IMR-90 (cell line): ENCODE results near the gene KCNK5.

ENCODE experiments used
- CEBPB ChIP-seq: IDR thresholded peaks from 2 replicates; pipeline ENCODE4 v1.6.1; 2012; ENCODE audit warnings: low read depth, low read length, improper control_type of control experiment
- CHD1 ChIP-seq: IDR thresholded peaks from 2 replicates; pipeline ENCODE4 v1.6.1; 2012; ENCODE audit warnings: low read depth, low read length, improper control_type of control experiment
- CTCF ChIP-seq: conservative IDR thresholded peaks from 2 replicates; pipeline ENCODE4 v1.5.1; 2012; ENCODE audit warnings: mild to moderate bottlenecking, low read depth, low read length, improper control_type of control experiment
- ELK1 ChIP-seq: fragments of 150-350 bp; IDR thresholded peaks from 2 replicates; pipeline ENCODE4 v1.6.1; 2016; ENCODE audit warnings: low read depth, mild to moderate bottlenecking, low read length, moderate library complexity, borderline replicate concordance
- FOS ChIP-seq: fragments of 150-350 bp; IDR thresholded peaks from 2 replicates; pipeline ENCODE4 v1.6.1; 2016; ENCODE audit warnings: low read depth, low read length
- MAFK ChIP-seq: IDR thresholded peaks from 2 replicates; pipeline ENCODE4 v1.6.1; 2012; ENCODE audit warnings: low read depth, low read length, improper control_type of control experiment
- MXI1 ChIP-seq: IDR thresholded peaks from 2 replicates; pipeline ENCODE4 v1.6.1; 2012; ENCODE audit warnings: low read depth, mild to moderate bottlenecking, low read length, moderate library complexity, borderline replicate concordance
- POLR2A ChIP-seq: IDR thresholded peaks from 2 replicates; pipeline ENCODE4 v1.6.1; 2012; ENCODE audit warnings: mild to moderate bottlenecking, low read depth, low read length
- RAD21 ChIP-seq: IDR thresholded peaks from 2 replicates; pipeline ENCODE4 v1.6.1; 2012; ENCODE audit warnings: low read length, improper control_type of control experiment
- RCOR1 ChIP-seq: IDR thresholded peaks from 2 replicates; pipeline ENCODE4 v1.6.1; 2012; ENCODE audit warnings: mild to moderate bottlenecking, low read length, improper control_type of control experiment; ENCODE audit not compliant: insufficient replicate concordance
- RFX5 ChIP-seq: IDR thresholded peaks from 2 replicates; pipeline ENCODE4 v1.8.0; 2012; ENCODE audit warnings: low read depth, mild to moderate bottlenecking, low read length, moderate library complexity
- SMC3 ChIP-seq: fragments of 150-350 bp; IDR thresholded peaks from 2 replicates; pipeline ENCODE4 v1.6.1; 2016; ENCODE audit warnings: low read depth, mild to moderate bottlenecking, antibody characterized with exemption, low read length, moderate library complexity
- USF2 ChIP-seq: fragments of 150-350 bp; IDR thresholded peaks from 2 replicates; pipeline ENCODE4 v1.6.1; 2017; ENCODE audit warnings: mild to moderate bottlenecking, antibody characterized with exemption, low read length, low read depth

GRCh38 chr6:39190545-39191235, 38.6 kb downstream of the KCNK5 start:
- TF ChIP-seq CEBPB (no peak), CTCF (no peak), POLR2A (no peak), USF2 (no peak), SMC3 (no peak), RFX5 (no peak), ELK1 (no peak), MAFK (no peak), RAD21 (no peak), MXI1 (no peak), FOS (no peak), CHD1 (no peak), RCOR1 (no peak)
